WERI-Rb-1 (cell line): Measurements from ENCODE around the gene NDST3.

ENCODE experiments used
- DNase-seq: peaks from one replicate; pipeline ENCODE4 v3.0.0-alpha.2; 2020
- H3K27ac ChIP-seq: fragments of 250-450 bp; sonication (Bioruptor Pico); 2 replicates; pipeline ENCODE4 v1.5.1; 2020; ENCODE audit warnings: mild to moderate bottlenecking, moderate library complexity
- H3K27me3 ChIP-seq: fragments of 250-450 bp; sonication (Bioruptor Pico); 2 replicates; pipeline ENCODE4 v1.5.1; 2021; ENCODE audit warnings: mild to moderate bottlenecking, low read depth, moderate library complexity; ENCODE audit not compliant: insufficient read depth, severe bottlenecking
- H3K36me3 ChIP-seq: fragments of 250-450 bp; sonication (Bioruptor Pico); 2 replicates; pipeline ENCODE4 v1.5.1; 2020; ENCODE audit warnings: mild to moderate bottlenecking, moderate library complexity
- H3K4me3 ChIP-seq: 2 replicates; pipeline ENCODE4 v1.5.1; 2011; ENCODE audit warnings: low read depth, mild to moderate bottlenecking, control low read depth, low read length
- H3K9me3 ChIP-seq: fragments of 250-450 bp; sonication (Bioruptor Pico); 2 replicates; pipeline ENCODE4 v1.5.1; 2021; ENCODE audit warnings: mild to moderate bottlenecking, moderate library complexity; ENCODE audit not compliant: severe bottlenecking
- TF ChIP-seq, protein P1 (sequence below): IDR thresholded peaks from 2 replicates; pipeline ENCODE4 v1.5.1; 2011; ENCODE audit warnings: low read depth, mild to moderate bottlenecking, control low read depth, inconsistent platforms, low read length

Gene NDST3

DNA sequence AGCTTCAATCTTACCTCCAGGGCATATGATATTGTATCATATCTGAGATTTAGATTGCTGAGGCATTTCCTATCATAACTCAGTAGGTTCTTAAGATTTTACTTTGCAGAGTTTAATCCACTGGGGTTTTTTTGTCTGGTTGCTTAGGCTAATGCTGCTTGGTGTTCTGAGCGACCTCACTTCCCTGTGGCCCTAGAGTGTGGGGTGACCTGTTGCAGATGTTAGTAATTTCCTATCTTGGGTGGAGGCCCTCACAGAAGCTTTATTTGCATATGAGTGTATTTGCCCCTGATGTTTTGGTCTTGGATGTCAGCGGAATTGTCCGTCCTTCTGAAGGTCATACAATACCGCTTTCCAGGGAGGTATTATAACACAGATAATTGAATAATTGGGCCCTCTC is 137.1 kb downstream of the NDST3 start:
- DNase-seq = no peak
- Histone ChIP-seq H3K9me3 (no peaks in the 10 kb centered on the region), H3K27ac (no peak overlapping the region), H3K4me3 (no peak overlapping the region), H3K27me3 (no peaks in the 10 kb centered on the region), H3K36me3 (no peaks in the 10 kb centered on the region)
- TF ChIP-seq, protein P1, sequence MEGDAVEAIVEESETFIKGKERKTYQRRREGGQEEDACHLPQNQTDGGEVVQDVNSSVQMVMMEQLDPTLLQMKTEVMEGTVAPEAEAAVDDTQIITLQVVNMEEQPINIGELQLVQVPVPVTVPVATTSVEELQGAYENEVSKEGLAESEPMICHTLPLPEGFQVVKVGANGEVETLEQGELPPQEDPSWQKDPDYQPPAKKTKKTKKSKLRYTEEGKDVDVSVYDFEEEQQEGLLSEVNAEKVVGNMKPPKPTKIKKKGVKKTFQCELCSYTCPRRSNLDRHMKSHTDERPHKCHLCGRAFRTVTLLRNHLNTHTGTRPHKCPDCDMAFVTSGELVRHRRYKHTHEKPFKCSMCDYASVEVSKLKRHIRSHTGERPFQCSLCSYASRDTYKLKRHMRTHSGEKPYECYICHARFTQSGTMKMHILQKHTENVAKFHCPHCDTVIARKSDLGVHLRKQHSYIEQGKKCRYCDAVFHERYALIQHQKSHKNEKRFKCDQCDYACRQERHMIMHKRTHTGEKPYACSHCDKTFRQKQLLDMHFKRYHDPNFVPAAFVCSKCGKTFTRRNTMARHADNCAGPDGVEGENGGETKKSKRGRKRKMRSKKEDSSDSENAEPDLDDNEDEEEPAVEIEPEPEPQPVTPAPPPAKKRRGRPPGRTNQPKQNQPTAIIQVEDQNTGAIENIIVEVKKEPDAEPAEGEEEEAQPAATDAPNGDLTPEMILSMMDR = no peak

DNA sequence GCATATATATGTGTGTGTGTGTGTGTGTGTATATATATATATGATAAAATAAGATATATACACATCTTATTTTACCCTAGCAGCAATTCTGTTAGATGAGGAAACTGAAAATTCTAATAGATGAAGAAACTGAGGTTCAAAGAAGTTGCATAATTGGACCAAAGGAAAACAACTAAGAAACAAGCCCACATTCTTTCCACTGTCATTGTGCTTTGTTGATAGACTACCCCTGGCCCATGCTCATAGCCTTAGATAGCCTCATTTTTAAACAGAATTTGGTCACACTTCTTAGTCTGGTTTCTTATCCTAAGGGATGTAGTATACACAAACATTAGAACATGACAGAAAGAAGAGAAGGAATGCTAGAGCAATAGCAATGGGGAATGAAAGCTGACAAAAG is 138.8 kb downstream of the NDST3 start:
- Histone ChIP-seq H3K36me3 (no peaks in the 10 kb centered on the region), H3K9me3 (no peaks in the 10 kb centered on the region), H3K27ac (no peak overlapping the region), H3K4me3 (no peak overlapping the region), H3K27me3 (no peaks in the 10 kb centered on the region)
- no peak for DNase-seq
- TF ChIP-seq, protein P1 = no peak

DNA sequence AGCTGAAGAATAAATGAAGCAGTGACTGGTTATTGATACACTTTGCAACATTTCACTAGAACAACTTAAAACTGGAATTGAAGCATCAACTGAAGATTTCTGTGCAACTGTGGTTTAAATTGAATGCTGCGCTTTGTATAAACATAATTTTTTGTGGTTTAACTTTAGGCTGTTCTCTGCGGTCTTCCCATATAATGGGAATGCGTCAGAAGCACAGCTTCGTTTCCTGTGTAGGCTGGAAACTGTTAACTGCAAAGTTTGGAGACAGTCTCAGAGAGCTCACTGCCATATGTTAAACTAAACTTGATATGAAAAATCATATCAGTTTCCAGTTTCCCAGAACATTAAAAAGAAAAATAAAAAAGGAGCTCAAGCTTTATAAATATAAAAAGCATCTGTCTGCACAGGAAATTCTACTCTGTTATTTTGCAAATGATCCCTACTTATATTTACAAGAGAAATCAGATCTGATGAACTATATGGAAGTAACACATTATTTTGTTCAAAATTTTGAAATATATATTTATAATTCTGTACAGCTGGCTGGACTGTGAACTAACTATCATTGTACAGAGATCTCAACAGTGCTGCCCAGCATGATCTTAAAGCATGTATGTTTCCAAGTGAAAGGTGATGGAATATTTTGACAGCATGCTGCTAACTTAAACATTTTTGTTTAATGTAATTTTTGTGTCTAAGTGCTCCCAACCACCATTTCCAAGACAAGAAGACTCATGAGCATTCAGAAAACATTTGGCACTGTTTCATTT is 139.9 kb downstream of the NDST3 start:
- H3K9me3 ChIP-seq = no peaks in the 10 kb centered on the region
- H3K36me3 ChIP-seq = no peaks in the 10 kb centered on the region
- no peak overlapping the region for H3K4me3 ChIP-seq
- no peak overlapping the region for H3K27ac ChIP-seq
- DNase-seq = no peak
- TF ChIP-seq, protein P1 = no peak
- H3K27me3 ChIP-seq = no peaks in the 10 kb centered on the region

DNA sequence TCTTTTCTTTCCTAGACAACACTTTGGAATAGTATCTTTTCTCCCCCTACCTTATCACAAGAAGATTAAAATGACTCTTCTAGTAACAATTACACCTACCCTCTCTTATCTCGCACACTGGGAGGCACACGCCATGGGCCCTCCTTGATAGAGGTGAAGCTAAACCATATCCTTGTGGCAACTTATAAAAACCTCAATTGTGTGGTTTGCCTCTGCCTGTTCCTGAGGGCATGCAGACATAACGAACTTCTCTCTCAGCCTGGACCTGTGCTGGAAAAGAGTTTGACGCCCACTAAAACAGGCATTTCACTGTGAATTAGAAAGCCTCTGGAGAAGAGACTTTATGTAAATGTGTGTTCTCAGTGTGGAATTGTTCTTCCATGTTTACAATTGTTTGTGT is 141.2 kb downstream of the NDST3 start:
- no peaks in the 10 kb centered on the region for H3K36me3 ChIP-seq
- no peaks in the 10 kb centered on the region for H3K9me3 ChIP-seq
- DNase-seq = no peak
- no peak overlapping the region for H3K4me3 ChIP-seq
- TF ChIP-seq, protein P1 = no peak
- no peaks in the 10 kb centered on the region for H3K27me3 ChIP-seq
- H3K27ac ChIP-seq = no peak overlapping the region

DNA sequence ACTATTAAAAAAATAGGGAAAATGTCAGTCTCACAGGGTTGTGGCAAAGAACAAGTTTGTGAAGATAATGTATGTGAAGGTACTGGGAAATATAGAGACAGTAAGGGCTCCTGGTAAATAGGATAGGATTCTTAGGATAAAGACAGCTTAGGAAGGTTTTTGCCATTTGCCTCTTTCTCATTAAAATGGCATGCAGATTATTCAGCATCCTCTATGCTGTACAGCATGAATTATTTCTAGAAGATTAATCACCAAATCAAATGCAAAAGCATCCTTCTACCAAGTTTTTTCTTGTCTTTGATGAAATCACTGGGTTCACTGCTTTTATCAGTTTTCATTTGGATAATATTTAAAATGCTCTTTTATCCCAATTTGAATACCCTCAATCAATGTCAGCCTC is 142.8 kb downstream of the NDST3 start:
- H3K27ac ChIP-seq = no peak overlapping the region
- TF ChIP-seq, protein P1 = no peak
- no peaks in the 10 kb centered on the region for H3K36me3 ChIP-seq
- H3K27me3 ChIP-seq = no peaks in the 10 kb centered on the region
- no peaks in the 10 kb centered on the region for H3K9me3 ChIP-seq
- DNase-seq = no peak
- H3K4me3 ChIP-seq = no peak overlapping the region

DNA sequence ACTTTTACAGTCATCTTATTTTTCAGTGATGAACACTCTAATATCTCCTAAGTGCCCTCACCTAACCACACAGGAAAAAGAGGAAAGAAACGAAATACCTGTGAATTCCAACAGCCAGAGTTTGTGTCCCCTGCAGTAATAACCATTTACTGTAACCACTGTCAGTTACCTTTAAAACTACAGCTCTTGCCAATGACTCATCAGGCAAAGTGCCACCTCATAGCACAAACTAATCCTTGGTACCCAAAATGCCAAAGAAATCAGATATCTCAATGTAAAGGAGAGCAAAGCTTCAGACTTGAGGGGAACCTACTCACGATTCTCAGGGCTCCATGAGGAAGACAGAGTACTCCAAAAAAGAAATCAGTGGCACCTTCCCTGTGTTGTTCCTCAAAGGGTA is 146.5 kb downstream of the NDST3 start:
- TF ChIP-seq, protein P1 = no peak
- no peak for DNase-seq
- Histone ChIP-seq H3K27ac (no peak overlapping the region), H3K27me3 (no peaks in the 10 kb centered on the region), H3K9me3 (no peaks in the 10 kb centered on the region), H3K4me3 (no peak overlapping the region), H3K36me3 (no peaks in the 10 kb centered on the region)
